ENCODE measurements around the gene SLC5A11.
A peak's percentile ranks its signal among the peaks of the same experiment; 100 is the strongest.
"Not testable (repeated sequence)": the region's sequence is repeated elsewhere in the genome, so short reads cannot be mapped to it uniquely, and the experiment has no call there.

The SLC5A11 gene

GRCh38 chr16:24834459-24835335 lies 11.1 kb upstream of the SLC5A11 start:
- peak in 29 of 58 donors; percentile 4 to 58 (median 20) for DNase-seq

GRCh38 chr16:24836836-24837235 lies 8.9 kb upstream of the SLC5A11 start:
- DNase-seq, result no peak

GRCh38 chr16:24837969-24838368 lies 7.8 kb upstream of the SLC5A11 start:
- DNase-seq, result no peak

GRCh38 chr16:24838554-24839266 lies 7.1 kb upstream of the SLC5A11 start:
- DNase-seq, result peak in 41 of 58 donors; percentile 6 to 84 (median 42)

GRCh38 chr16:24839347-24839972 lies 6.3 kb upstream of the SLC5A11 start:
- DNase-seq, result no peak

- DNase-seq, result no peak
These were observed 4.5 kb upstream of the SLC5A11 start for GRCh38 chr16:24841291-24841690.

- DNase-seq, result no peak
These were observed 1.4 kb upstream of the SLC5A11 start for GRCh38 chr16:24844101-24845030.

GRCh38 chr16:24845031-24845365 lies 765 bp upstream of the SLC5A11 start:
- DNase-seq, result not testable (repeated sequence)

- no peak for DNase-seq
These were observed 990 bp downstream of the SLC5A11 start for GRCh38 chr16:24846548-24847357.

- DNase-seq, result no peak
These were observed 1.5 kb downstream of the SLC5A11 start for GRCh38 chr16:24847358-24847664.

- no peak for DNase-seq
These were observed 2.3 kb downstream of the SLC5A11 start for GRCh38 chr16:24848065-24848464.

- DNase-seq, result no peak
These were observed 3.9 kb downstream of the SLC5A11 start for GRCh38 chr16:24849641-24850040.

- peak in 1 of 58 donors; percentile 21 for DNase-seq
These were observed 4.7 kb downstream of the SLC5A11 start for GRCh38 chr16:24850289-24850938.

GRCh38 chr16:24851700-24852099 lies 5.9 kb downstream of the SLC5A11 start:
- DNase-seq, result no peak

- peak in 22 of 58 donors; percentile 4 to 64 (median 30) for DNase-seq
These were observed 6.5 kb downstream of the SLC5A11 start for GRCh38 chr16:24852281-24852721.

- DNase-seq, result peak in 4 of 58 donors; percentile 25 to 47 (median 38)
These were observed 7.5 kb downstream of the SLC5A11 start for GRCh38 chr16:24853169-24853824.

- DNase-seq, result peak in 55 of 58 donors; percentile 8 to 94 (median 73)
These were observed 8.1 kb downstream of the SLC5A11 start for GRCh38 chr16:24853830-24854229.

- DNase-seq, result no peak
These were observed 8.9 kb downstream of the SLC5A11 start for GRCh38 chr16:24854607-24855171.

- no peak for DNase-seq
These were observed 9.9 kb downstream of the SLC5A11 start for GRCh38 chr16:24855678-24856077.
